Psoas muscle (tissue), 8 donors: ENCODE measurements around the gene IFIT5. TPM values are rescaled to one million over a fixed set of nuclear protein-coding genes. Genes with fewer than 3 reads are reported as not detected.
"Not testable (repeated sequence)": the region's sequence is repeated elsewhere in the genome, so short reads cannot be mapped to it uniquely, and the experiment has no call there.

ENCODE experiments used
- ATAC-seq, 4 donors: fragments of 200-7000 bp; cut with Tn5 transposase; one replicate each; pipeline ENCODE4 v1.9.1; 2020; ENCODE audit warnings: moderate library complexity in 3 of 4, mild to moderate bottlenecking in 2 of 4
- DNase-seq, 2 donors: peaks; one replicate each; pipeline ENCODE4 v3.0.0-alpha.2; 2020
- H3K27ac ChIP-seq: fragments of 200-600 bp; one replicate; pipeline ENCODE4 v1.8.0; 2022
- H3K27me3 ChIP-seq, 3 donors: fragments of 200-600 bp in 1 of 3; one replicate each; pipeline versions ENCODE4 v1.6.1 to v1.8.0; 2013 to 2022; ENCODE audit warnings: low read length in 2 of 3, mild to moderate bottlenecking in 2 of 3, moderate library complexity in 1 of 3; ENCODE audit not compliant: insufficient read depth in 3 of 3
- H3K36me3 ChIP-seq, 2 donors: fragments of 200-600 bp in 1 of 2; one replicate each; pipeline versions ENCODE4 v1.6.1 to v1.8.0; 2013 to 2022; ENCODE audit warnings: low read depth in 1 of 2, mild to moderate bottlenecking in 1 of 2, moderate library complexity in 1 of 2; ENCODE audit not compliant: insufficient read depth in 1 of 2
- H3K4me1 ChIP-seq: fragments of 200-600 bp; one replicate; pipeline ENCODE4 v1.8.0; 2022
- H3K4me3 ChIP-seq: fragments of 200-600 bp; one replicate; pipeline ENCODE4 v1.8.0; 2022; ENCODE audit warnings: mild to moderate bottlenecking
- H3K9me3 ChIP-seq: fragments of 200-600 bp; one replicate; pipeline ENCODE4 v1.8.0; 2022
- WGBS, 3 donors: extraction: QIAGEN DNeasy Blood & Tissue Kit; methylation state at CpG; one replicate each; pipeline versions ENCODE4 v1.1.6 to v1.1.7; 2013; 5-methylcytosine and 5-hydroxymethylcytosine counted together
- intact Hi-C, 2 donors: fragments of 100-400 bp; cut with DNase I; formaldehyde crosslinking; loops; one replicate each; pipeline versions ENCODE4 v1.11.0 to v1.14.2; 2022
- polyA plus RNA-seq, 3 donors: library from polyadenylated mRNA; stranded (reverse); fragments of 200-250 nt; gene quantifications; one replicate each; pipeline ENCODE4 v1.2.3, GENCODE V29; 2013
- total RNA-seq, 4 donors: library from RNA; stranded (reverse); fragmentation: NEBNext Ultra II Directional in 2 of 4; extraction: Animal tissue kit (Norgen Biotek cat#: 25700) in 2 of 4; gene quantifications; one replicate each; pipeline versions ENCODE4 v1.2.1 to v1.2.4, GENCODE V29; 2021 to 2023
- TF ChIP-seq, protein P1 (sequence below): fragments of 200-600 bp; IDR thresholded peaks from one replicate; pipeline ENCODE4 v1.8.0; 2022; ENCODE audit warnings: antibody characterized with exemption
- donor health status: healthy with polysubstance abuse.
- donor health status: DM: no; HTN: no; CAD: no; lungs with moderate emphysema.
- donor health status: Bipolar disorder and iron deficiency.
- donor health status: healthy.
- donor health status: DM: yes; HTN: yes; CAD: no.
- donor health status: DM: no; HTN: no; CAD: no.
- donor health status: DM: no; HTN: no; CAD: no.
- donor health status: DM: yes; HTN: yes; CAD: no.

IFIT5 gene
- total and polyA plus RNA-seq, 7 donors, result 2.0 to 6.9 (median 3.0) TPM

- Histone ChIP-seq H3K27me3 (no peaks in the 10 kb centered on the region), H3K4me3 (no peak overlapping the region), H3K4me1 (no peaks in the 10 kb centered on the region), H3K27ac (no peak overlapping the region), H3K36me3 (peaks cover 8 to 20% of the 10 kb centered on the region in 2 donors), H3K9me3 (no peaks in the 10 kb centered on the region)
- DNase-seq, result no peak
- intact Hi-C loops, result no loop called here
- TF ChIP-seq, protein P1, sequence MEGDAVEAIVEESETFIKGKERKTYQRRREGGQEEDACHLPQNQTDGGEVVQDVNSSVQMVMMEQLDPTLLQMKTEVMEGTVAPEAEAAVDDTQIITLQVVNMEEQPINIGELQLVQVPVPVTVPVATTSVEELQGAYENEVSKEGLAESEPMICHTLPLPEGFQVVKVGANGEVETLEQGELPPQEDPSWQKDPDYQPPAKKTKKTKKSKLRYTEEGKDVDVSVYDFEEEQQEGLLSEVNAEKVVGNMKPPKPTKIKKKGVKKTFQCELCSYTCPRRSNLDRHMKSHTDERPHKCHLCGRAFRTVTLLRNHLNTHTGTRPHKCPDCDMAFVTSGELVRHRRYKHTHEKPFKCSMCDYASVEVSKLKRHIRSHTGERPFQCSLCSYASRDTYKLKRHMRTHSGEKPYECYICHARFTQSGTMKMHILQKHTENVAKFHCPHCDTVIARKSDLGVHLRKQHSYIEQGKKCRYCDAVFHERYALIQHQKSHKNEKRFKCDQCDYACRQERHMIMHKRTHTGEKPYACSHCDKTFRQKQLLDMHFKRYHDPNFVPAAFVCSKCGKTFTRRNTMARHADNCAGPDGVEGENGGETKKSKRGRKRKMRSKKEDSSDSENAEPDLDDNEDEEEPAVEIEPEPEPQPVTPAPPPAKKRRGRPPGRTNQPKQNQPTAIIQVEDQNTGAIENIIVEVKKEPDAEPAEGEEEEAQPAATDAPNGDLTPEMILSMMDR, result no peak
- 92 to 96% (median 94%) methylated on average over 2 of the region's 2 CpGs for WGBS, 3 donors
- no peak for ATAC-seq
Observed at GRCh38 chr10:89403043-89403442, 11.3 kb upstream of the IFIT5 start.

DNA sequence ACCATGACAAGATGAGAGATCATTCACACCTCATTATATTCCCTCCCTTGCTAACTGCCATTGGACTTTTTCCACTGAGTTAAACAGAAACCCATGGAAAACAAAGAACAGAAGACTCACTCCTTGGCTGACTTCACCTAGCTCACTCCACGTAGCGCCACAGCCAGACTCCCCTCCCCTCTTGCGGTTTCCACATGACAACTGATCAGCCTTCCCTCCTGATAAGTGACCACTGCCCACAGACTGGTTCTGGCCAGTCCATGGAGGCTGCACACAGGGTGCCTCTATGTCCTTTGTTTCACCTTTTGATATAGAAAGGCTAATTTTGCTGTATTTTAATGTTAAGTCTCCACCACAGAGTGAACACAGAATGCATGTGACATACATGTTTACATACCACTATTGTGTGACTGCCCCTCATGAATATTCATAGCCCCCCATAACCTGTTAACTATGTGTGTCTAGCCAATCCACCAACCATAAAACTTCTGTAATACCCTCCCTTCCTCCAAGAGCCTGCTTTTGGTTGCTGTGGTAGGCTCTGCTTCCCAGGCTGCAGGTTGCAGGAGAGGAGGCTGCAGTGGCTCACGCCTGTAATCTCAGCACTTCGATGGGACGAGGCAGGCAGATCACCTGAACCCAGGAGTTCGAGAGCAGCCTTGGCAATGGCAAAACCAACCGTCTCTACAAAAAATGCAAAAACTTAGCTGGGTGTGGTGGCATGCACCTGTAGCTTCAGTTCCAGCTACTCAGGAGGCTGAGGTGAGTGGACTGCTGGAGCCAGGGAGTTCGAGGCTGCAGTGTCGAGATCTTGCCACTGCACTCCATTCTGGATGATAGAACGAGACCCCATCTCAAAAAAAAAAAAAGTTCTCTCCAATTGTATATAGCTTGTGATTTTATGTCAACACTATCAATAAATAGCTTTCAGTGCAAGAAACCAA, 10.0 kb upstream of the IFIT5 start:
- ATAC-seq (no peak), DNase-seq (no peak)
- WGBS, 3 donors, result 92 to 95% (median 93%) methylated on average over 11 of the region's 11 CpGs
- H3K27ac ChIP-seq, result no peak overlapping the region
- no peaks in the 10 kb centered on the region for H3K9me3 ChIP-seq
- TF ChIP-seq, protein P1, result no peak
- no peak overlapping the region for H3K4me3 ChIP-seq
- intact Hi-C loops, result no loop called here
- no peaks in the 10 kb centered on the region for H3K27me3 ChIP-seq
- peaks cover 8 to 20% of the 10 kb centered on the region in 2 donors for H3K36me3 ChIP-seq
- no peaks in the 10 kb centered on the region for H3K4me1 ChIP-seq

DNA sequence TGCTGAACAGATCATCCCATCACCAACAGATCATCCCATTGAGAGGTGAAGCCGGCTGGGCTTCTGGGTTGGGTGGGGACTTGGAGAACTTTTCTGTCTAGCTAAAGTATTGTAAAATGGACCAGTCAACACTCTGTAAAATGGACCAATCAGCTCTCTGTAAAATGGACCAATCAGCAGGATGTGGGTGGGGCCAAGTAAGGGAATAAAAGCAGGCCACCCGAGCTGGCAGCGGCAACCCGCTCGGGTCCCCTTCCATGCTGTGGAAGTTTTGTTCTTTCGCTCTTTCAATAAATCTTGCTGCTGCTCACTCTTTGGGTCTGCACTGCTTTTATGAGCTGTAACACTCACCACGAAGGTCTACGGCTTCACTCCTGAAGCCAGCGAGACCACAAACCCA, 8.2 kb upstream of the IFIT5 start:
- peaks cover 8 to 20% of the 10 kb centered on the region in 2 donors for H3K36me3 ChIP-seq
- WGBS, 3 donors, result 94 to 98% (median 95%) methylated on average over 9 of the region's 9 CpGs
- H3K4me1 ChIP-seq, ATAC-seq, H3K27me3 ChIP-seq, H3K4me3 ChIP-seq, H3K27ac ChIP-seq, DNase-seq, intact Hi-C loops, H3K9me3 ChIP-seq: not testable (repeated sequence)

- H3K4me3 ChIP-seq, intact Hi-C loops, DNase-seq, H3K27me3 ChIP-seq, H3K4me1 ChIP-seq, H3K27ac ChIP-seq, ATAC-seq, H3K9me3 ChIP-seq: not testable (repeated sequence)
- 94 to 99% (median 98%) methylated on average over 3 of the region's 3 CpGs for WGBS, 3 donors
- H3K36me3 ChIP-seq, result peaks cover 4 to 12% of the 10 kb centered on the region in 2 donors
Observed at GRCh38 chr10:89407792-89408191, 6.6 kb upstream of the IFIT5 start.

DNA sequence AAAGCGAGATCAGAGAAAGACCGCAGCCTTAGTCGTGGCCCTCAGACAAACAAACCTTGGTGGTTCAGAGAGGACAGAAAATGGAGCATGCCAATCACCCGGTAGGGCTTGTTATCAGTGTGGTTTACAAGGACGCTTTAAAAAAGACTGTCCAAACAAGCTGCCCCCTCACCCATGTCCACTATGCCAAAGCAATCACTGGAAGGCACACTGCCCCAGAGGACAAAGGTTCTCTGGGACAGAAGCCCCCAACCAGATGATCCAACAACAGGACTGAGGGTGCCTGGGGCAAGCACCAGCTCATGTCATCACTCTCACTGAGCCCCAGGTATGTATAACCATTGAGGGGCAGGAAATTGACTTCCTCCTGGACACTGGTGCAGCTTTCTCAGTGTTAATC, 5.1 kb upstream of the IFIT5 start:
- H3K4me3 ChIP-seq, H3K27me3 ChIP-seq, H3K27ac ChIP-seq, H3K4me1 ChIP-seq, H3K9me3 ChIP-seq, intact Hi-C loops, H3K36me3 ChIP-seq, ATAC-seq, DNase-seq: not testable (repeated sequence)
- WGBS, 3 donors, result 96% methylated on average over 5 of the region's 5 CpGs

GRCh38 chr10:89410551-89410950, 3.8 kb upstream of the IFIT5 start:
- H3K27ac ChIP-seq, ATAC-seq, DNase-seq, intact Hi-C loops, H3K36me3 ChIP-seq, H3K27me3 ChIP-seq, H3K4me1 ChIP-seq, H3K4me3 ChIP-seq, H3K9me3 ChIP-seq: not testable (repeated sequence)
- 89 to 97% (median 94%) methylated on average over 5 of the region's 5 CpGs for WGBS, 3 donors

DNA sequence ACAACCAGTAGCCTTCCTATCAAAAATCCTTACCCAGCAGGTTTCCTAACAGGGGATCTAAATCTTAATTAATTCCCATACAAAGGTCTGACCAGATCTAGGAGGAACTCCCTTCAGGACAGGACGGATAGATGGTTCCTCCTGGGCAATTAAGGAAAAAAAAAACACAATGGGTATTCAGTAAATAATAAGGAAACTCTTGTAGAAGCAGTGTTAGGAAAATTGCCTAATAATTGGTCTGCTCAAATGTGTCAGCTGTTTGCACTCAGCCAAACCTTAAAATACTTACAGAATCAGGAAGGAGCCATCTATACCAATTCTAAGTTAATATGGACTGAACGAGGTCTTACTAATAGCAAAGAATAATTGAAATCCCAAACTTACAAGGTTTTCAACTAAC, 3.2 kb upstream of the IFIT5 start:
- H3K36me3 ChIP-seq, DNase-seq, H3K27me3 ChIP-seq, H3K4me1 ChIP-seq, ATAC-seq, H3K4me3 ChIP-seq, H3K27ac ChIP-seq, intact Hi-C loops, H3K9me3 ChIP-seq: not testable (repeated sequence)
- WGBS, 3 donors, result 80 to 85% (median 84%) methylated on average over 2 of the region's 2 CpGs

GRCh38 chr10:89412276-89412675, 2.1 kb upstream of the IFIT5 start:
- DNase-seq, H3K9me3 ChIP-seq, H3K27me3 ChIP-seq, H3K4me1 ChIP-seq, H3K4me3 ChIP-seq, H3K36me3 ChIP-seq, H3K27ac ChIP-seq, ATAC-seq, intact Hi-C loops: not testable (repeated sequence)
- WGBS, 3 donors, result 87 to 98% (median 93%) methylated on average over 10 of the region's 10 CpGs
